ENCODE results near the gene PRPF8.
"Not testable (repeated sequence)": the region's sequence is repeated elsewhere in the genome, so short reads cannot be mapped to it uniquely, and the experiment has no call there.

Gene PRPF8

GRCh38 chr17:1684378-1685189 lies at the start of gene PRPF8:
Gene PRPF8, minus strand, starts transcription at chr17:1684867. Its CDS starts 296 bp downstream, at chr17:1684571.
- DNase-seq = peak; percentile 82

DNA sequence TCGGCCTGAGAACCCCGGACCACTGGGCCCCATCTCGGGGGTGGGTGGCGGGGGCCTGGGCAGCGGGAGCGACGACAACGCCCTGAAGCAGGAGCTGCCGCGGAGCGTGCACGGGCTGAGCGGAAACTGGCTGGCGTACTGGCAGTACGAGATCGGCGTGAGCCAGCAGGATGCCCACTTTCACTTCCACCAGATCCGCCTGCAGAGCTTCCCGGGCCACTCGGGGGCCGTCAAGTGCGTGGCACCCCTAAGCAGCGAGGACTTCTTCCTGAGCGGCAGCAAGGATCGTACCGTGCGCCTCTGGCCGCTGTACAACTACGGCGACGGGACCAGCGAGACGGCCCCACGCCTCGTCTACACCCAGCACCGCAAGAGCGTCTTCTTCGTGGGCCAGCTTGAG lies 49.1 kb upstream of the PRPF8 start:
- no peak for DNase-seq

DNA sequence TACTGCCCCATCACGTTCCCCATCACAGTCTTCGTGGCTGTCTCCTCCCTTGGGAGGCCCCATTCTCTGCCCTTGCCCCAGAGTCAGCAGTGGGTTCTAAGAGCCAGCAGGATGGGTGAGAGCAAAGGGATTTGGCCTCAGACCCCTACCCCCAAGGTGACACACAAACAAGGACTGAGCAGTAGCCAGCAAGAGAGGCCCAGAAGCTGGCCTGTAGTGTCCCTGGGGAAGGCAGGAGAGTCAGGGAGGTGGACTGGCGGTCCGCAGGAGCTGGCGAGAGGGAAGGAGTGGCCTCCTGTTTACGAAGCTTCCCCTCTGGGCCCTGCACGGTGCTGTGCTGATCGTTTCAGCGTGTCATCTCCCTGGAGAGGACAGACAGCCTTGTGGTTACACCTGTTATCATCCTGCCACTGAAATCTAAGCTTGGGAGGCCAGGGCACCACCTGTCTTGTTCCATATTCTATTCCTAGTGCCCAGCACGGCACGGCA lies 48.2 kb upstream of the PRPF8 start:
- no peak for DNase-seq

DNA sequence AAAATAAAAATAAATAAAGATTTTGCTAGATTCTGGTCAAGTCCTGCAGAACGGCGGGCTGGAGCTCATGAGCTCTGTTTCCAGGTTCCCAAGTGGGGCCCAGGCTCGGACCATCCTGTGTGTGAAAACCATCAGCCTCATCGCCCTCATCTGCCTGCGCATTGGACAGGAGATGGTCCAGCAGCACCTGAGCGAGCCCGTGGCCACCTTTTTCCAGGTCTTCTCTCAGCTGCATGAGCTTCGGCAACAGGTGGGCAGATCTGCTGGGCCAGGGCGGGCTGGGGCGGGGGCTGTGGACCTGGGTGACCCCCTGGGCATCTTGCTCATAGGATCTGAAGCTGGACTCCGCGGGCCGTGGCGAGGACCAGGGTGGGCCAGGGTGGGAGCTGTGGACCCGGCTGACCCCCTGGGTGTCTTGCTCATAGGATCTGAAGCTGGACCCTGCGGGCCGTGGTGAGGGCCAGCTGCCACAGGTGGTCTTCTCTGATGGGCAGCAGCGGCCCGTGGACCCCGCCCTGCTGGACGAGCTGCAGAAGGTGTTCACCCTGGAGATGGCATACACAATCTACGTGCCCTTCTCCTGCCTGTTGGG lies 47.7 kb upstream of the PRPF8 start:
- no peak for DNase-seq

- DNase-seq = no peak
Observed at GRCh38 chr17:1731194-1731506, 46.5 kb upstream of the PRPF8 start.

- DNase-seq = no peak
Observed at GRCh38 chr17:1730326-1731193, 45.9 kb upstream of the PRPF8 start.

DNA sequence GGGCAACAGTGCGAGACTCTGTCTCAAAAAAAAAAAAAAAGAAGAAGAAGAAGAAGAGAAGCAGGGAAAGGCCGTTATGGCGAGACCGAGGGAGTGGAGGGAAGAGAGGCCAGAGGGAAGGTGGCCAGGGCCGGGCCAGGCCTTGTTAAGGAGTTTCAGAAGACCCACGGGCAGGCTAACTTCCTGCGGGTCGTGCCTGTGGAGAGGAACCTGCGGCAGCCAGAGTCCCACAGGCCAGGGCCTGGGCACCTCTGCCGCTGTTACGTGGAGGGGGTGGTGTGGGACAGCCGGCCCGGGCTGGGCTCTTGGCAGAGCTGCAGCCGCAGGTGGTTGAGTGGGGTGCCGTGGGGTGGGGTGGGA lies 45.3 kb upstream of the PRPF8 start:
- DNase-seq = no peak

- DNase-seq = no peak
Observed at GRCh38 chr17:1727876-1728630, 43.4 kb upstream of the PRPF8 start.

DNA sequence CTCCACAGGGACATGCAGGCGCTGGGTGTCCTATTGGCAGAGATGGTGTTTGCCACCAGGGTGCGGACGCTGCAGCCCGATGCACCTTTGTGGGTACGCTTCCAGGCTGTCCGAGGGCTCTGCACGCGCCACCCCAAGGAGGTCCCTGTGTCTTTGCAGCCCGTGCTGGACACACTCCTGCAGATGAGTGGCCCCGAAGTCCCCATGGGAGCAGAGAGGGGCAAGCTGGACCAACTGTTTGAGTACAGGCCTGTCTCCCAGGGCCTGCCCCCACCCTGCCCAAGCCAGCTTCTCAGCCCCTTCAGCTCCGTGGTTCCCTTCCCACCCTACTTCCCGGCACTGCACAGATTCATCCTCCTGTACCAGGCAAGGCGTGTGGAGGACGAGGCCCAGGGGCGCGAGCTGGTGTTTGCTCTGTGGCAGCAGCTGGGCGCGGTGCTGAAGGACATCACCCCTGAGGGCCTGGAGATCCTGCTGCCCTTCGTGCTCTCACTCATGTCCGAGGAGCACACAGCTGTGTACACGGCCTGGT lies 42.7 kb upstream of the PRPF8 start:
- no peak for DNase-seq

DNA sequence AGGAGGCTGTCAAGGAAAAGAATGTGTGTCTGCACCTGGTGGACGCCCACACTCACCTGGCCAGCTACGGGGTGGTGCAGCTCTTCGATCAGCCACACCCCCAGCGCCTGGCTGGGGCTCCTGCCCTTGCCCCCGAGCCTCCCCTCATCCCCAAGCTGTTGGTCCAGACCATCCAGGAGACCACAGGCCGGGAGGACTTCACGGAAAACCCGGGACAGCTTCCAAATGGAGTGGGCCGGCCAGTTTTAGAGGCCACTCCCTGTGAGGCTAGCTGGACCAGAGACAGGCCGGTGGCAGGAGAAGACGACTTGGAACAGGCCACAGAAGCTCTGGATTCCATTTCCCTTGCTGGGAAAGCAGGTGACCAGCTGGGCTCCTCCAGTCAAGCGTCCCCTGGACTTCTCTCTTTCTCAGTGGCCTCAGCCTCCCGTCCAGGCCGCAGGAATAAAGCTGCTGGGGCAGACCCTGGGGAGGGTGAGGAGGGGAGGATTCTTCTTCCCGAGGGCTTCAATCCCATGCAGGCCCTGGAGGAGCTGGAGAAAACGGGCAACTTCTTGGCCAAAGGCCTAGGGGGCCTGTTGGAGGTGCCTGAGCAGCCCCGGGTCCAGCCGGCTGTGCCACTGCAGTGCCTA lies 42.1 kb upstream of the PRPF8 start:
- no peak for DNase-seq

- no peak for DNase-seq
Observed at GRCh38 chr17:1725642-1726511, 41.2 kb upstream of the PRPF8 start.

- no peak for DNase-seq
Observed at GRCh38 chr17:1724869-1725641, 40.4 kb upstream of the PRPF8 start.

DNA sequence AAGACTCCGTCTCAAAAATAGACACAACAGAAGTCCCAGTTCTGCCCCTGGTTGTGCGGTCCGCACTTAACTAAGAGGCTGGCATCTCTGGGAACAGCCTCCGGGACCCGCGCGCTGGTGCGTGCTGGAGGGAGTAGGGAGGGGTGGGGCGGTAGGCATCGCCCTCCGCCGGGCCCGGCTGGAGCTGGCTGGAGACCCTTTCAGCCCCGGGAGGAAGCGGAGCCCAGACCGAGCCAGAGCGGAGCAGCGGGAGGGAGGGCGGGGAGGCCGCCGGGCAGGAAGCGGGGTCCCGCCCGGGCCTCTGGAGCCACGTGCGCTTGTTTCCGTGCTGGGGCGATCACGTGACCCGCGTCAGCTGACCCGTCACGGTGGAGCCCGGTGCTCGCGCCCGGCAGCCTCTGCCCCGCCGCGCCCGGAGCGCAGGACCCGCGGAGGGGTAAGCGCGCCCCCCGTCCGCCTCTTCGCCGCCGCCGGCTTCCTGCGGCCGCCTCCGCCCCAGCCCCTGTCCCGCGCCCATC lies 39.7 kb upstream of the PRPF8 start, which contains the start of gene WDR81:
WDR81 (plus strand) TSS at position 354 of the 518 bp plus-strand sequence. CDS start 256 bp downstream, outside the sequence.
- DNase-seq = no peak

DNA sequence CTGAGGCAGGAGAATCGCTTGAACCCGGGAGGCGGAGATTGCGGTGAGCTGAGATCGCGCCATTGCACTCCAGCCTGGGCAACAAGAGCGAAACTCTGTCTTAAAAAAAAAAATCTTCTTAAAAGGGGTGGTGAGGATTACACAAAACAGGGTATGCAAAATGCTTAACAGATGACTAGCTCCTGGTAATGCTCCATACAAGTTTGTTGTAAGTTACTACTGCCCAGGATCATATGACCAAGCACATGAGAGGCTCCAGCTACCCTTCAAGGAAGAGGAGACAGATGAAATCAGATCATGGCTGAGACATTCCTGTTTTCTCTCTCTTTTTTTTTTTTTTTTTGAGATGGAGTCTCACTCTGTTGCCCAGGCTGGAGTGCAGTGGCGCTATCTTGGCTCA lies 37.4 kb upstream of the PRPF8 start:
- DNase-seq = not testable (repeated sequence)

GRCh38 chr17:1720856-1721386 lies 36.3 kb upstream of the PRPF8 start:
- no peak for DNase-seq

- DNase-seq = no peak
Observed at GRCh38 chr17:1718362-1719165, 33.9 kb upstream of the PRPF8 start.

- DNase-seq = peak; percentile 56
Observed at GRCh38 chr17:1716912-1717695, 32.4 kb upstream of the PRPF8 start.
